ENCODE data around the gene PCDHA10. TPM values are rescaled to one million over a fixed set of nuclear protein-coding genes. Genes with fewer than 3 reads are reported as not detected.
A peak's percentile ranks its signal among the peaks of the same experiment; 100 is the strongest.
"Not testable (repeated sequence)": the region's sequence is repeated elsewhere in the genome, so short reads cannot be mapped to it uniquely, and the experiment has no call there.

PCDHA10 gene
- 18.3 and 19.2 TPM in 2 replicates for total RNA-seq
- long read RNA-seq, full-length matches to known transcripts = 13 of 13 reads
- long read RNA-seq, partial matches to known transcripts = 0 of 13 reads
- long read RNA-seq, other reads (novel, unspliced or antisense) = 0 of 13 reads

GRCh38 chr5:140855772-140856674 is at the start of gene PCDHA10:
PCDHA10 (plus strand) TSS chr5:140855897; CDS start chr5:140856049, 152 bp downstream.
- Mint-ChIP-seq H3K36me3 (ENCODE audit: insufficient read depth) (peaks cover 52% of the 10 kb centered on the region), H3K27me3 (no peaks in the 10 kb centered on the region), H3K27ac (peak within 1 kb of the TSS; percentile 95), H3K4me3 (ENCODE audit: low read depth) (peak within 1 kb of the TSS; percentile 83), H3K4me1 (ENCODE audit: low read depth) (peaks cover 4% of the 10 kb centered on the region), H3K9me3 (ENCODE audit: low read depth) (peaks cover 25% of the 10 kb centered on the region)
- TF ChIP-seq CTCF (IDR thresholded peaks at IDR 0.05; ENCODE audit: unreplicated experiment) = peak; percentile 61
- no peak for DNase-seq (ENCODE audit: low spot score, unreplicated experiment)

GRCh38 chr5:140806834-140807775 is 48.6 kb upstream of the PCDHA10 start, which contains the start of gene PCDHA4:
PCDHA4 (plus strand) TSS chr5:140807068.
- Mint-ChIP-seq H3K9me3 (ENCODE audit: low read depth) (peaks cover 26% of the 10 kb centered on the region), H3K27ac (peak within 1 kb of the TSS; percentile 96), H3K27me3 (no peaks in the 10 kb centered on the region), H3K4me1 (ENCODE audit: low read depth) (peaks cover 4% of the 10 kb centered on the region), H3K4me3 (ENCODE audit: low read depth) (peak within 1 kb of the TSS; percentile 93), H3K36me3 (ENCODE audit: insufficient read depth) (peaks cover 60% of the 10 kb centered on the region)
- peak; percentile 75 for TF ChIP-seq CTCF (IDR thresholded peaks at IDR 0.05; ENCODE audit: unreplicated experiment)
- DNase-seq (ENCODE audit: low spot score, unreplicated experiment) = peak; percentile 77

GRCh38 chr5:140808241-140808888 is 47.3 kb upstream of the PCDHA10 start:
- Mint-ChIP-seq H3K9me3 (ENCODE audit: low read depth) (peaks cover 36% of the 10 kb centered on the region), H3K36me3 (ENCODE audit: insufficient read depth) (peaks cover 65% of the 10 kb centered on the region), H3K27ac (peak overlapping the region; percentile 96), H3K4me3 (ENCODE audit: low read depth) (peak overlapping the region; percentile 93)
- DNase-seq (ENCODE audit: low spot score, unreplicated experiment); H3K4me1 Mint-ChIP-seq (ENCODE audit: low read depth); H3K27me3 Mint-ChIP-seq: not testable (repeated sequence)

GRCh38 chr5:140808889-140809291 is 46.8 kb upstream of the PCDHA10 start:
- Mint-ChIP-seq H3K4me3 (ENCODE audit: low read depth) (peak overlapping the region; percentile 26), H3K9me3 (ENCODE audit: low read depth) (peaks cover 32% of the 10 kb centered on the region), H3K36me3 (ENCODE audit: insufficient read depth) (peaks cover 61% of the 10 kb centered on the region), H3K27ac (no peak overlapping the region), H3K4me1 (ENCODE audit: low read depth) (peaks cover 4% of the 10 kb centered on the region), H3K27me3 (no peaks in the 10 kb centered on the region)
- DNase-seq (ENCODE audit: low spot score, unreplicated experiment) = no peak
- no peak for TF ChIP-seq CTCF (IDR thresholded peaks at IDR 0.05; ENCODE audit: unreplicated experiment)

- H3K27ac Mint-ChIP-seq = no peak within 1 kb of the TSS
- H3K27me3 Mint-ChIP-seq = no peaks in the 10 kb centered on the region
- TF ChIP-seq CTCF (IDR thresholded peaks at IDR 0.05; ENCODE audit: unreplicated experiment) = no peak
- peaks cover 8% of the 10 kb centered on the region for H3K9me3 Mint-ChIP-seq (ENCODE audit: low read depth)
- DNase-seq (ENCODE audit: low spot score, unreplicated experiment) = no peak
- peaks cover 39% of the 10 kb centered on the region for H3K36me3 Mint-ChIP-seq (ENCODE audit: insufficient read depth)
- H3K4me3 Mint-ChIP-seq (ENCODE audit: low read depth) = no peak within 1 kb of the TSS
- H3K4me1 Mint-ChIP-seq (ENCODE audit: low read depth) = no peaks in the 10 kb centered on the region
Measured at GRCh38 chr5:140821375-140822280, 34.1 kb upstream of the PCDHA10 start, which contains the start of gene PCDHA5. PCDHA5 (plus strand) TSS chr5:140821613.

Data from progenitor cell of endocrine pancreas (in vitro differentiated cells).